DND-41 (cell line): ENCODE measurements around the gene NFKB1.
"Not testable (repeated sequence)": the region's sequence is repeated elsewhere in the genome, so short reads cannot be mapped to it uniquely, and the experiment has no call there.

Source experiments
- CTCF ChIP-seq: IDR thresholded peaks from 2 replicates; pipeline ENCODE4 v1.5.1; 2012; ENCODE audit warnings: borderline replicate concordance, low read length, moderate library complexity, mild to moderate bottlenecking; ENCODE audit not compliant: poor library complexity, severe bottlenecking; ENCODE audit errors: extremely low read depth
- EZH2 ChIP-seq: IDR thresholded peaks from 3 replicates; pipeline ENCODE4 v1.6.1; 2012; ENCODE audit warnings: borderline replicate concordance, low read depth, mild to moderate bottlenecking, moderate library complexity, low read length, inconsistent platforms; ENCODE audit not compliant: severe bottlenecking

DNA sequence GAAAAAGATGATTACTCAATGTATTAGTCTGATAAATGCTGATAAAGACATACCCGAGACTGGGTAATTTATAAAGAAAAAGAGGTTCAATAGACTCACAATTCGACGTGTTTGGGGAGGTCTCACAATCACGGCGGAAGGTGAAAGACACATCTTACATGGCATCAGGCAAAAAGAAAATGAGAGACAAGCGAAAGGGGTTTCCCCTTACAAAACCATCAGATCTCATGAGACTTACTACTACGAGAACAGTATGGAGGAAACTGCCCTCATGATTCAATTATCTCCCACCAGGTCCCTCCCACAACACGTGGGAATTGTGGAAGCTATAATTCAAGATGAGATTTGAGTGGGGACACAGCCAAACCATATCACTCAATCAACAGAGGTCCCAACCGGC lies 117.9 kb downstream of the NFKB1 start:
- not testable (repeated sequence) for TF ChIP-seq CTCF, EZH2
